AG04449 (cell line): ENCODE measurements around the gene RNF135.
"Not testable (repeated sequence)": the region's sequence is repeated elsewhere in the genome, so short reads cannot be mapped to it uniquely, and the experiment has no call there.

Source experiments
- CTCF ChIA-PET: fragments of 350-600 bp; formaldehyde crosslinking; extraction: SDS; loops from one replicate; lab custom pipeline; 2021; ENCODE audit warnings: antibody characterized with exemption; lab: Yijun Ruan, JAX
- POLR2A ChIA-PET: fragments of 400-600, 350-600 bp; formaldehyde crosslinking; extraction: SDS; loops from one replicate; lab custom pipeline; 2020; ENCODE audit warnings: antibody characterized with exemption, inconsistent platforms; lab: Yijun Ruan, JAX
- DNase-seq: peaks from one replicate; pipeline ENCODE4 v3.0.0-alpha.2; 2010; ENCODE audit warnings: low read depth, low spot score
- H3K4me3 ChIP-seq: 2 replicates; pipeline ENCODE4 v1.5.1; 2011; ENCODE audit warnings: low read depth, mild to moderate bottlenecking, control low read depth, low read length
- CTCF ChIP-seq: IDR thresholded peaks from one replicate; pipeline ENCODE4 v1.5.1; 2011; ENCODE audit warnings: mild to moderate bottlenecking, moderate library complexity, low read length, control low read depth, inconsistent platforms; ENCODE audit not compliant: insufficient read depth; ENCODE audit errors: missing control alignments

RNF135 gene

GRCh38 chr17:30975042-30975820 lies 4.4 kb downstream of the RNF135 start:
- POLR2A ChIA-PET: no interaction called here
- no peak overlapping the region for H3K4me3 ChIP-seq
- DNase-seq: no peak
- no peak for TF ChIP-seq CTCF
- CTCF ChIA-PET: no interaction called here

GRCh38 chr17:30979919-30980318 lies 9.1 kb downstream of the RNF135 start:
- DNase-seq, CTCF ChIA-PET, H3K4me3 ChIP-seq, POLR2A ChIA-PET: not testable (repeated sequence)

- CTCF ChIA-PET: interaction anchor here (1.0 kb wide), 1 partner anchor 11 kb away, joined by 3 read pairs; the partner anchor contains the start of gene RNF135
- TF ChIP-seq CTCF: no peak
- DNase-seq: no peak
- POLR2A ChIA-PET: no interaction called here
- no peak overlapping the region for H3K4me3 ChIP-seq
Observed at GRCh38 chr17:30981531-30982519, 11.0 kb downstream of the RNF135 start.

DNA sequence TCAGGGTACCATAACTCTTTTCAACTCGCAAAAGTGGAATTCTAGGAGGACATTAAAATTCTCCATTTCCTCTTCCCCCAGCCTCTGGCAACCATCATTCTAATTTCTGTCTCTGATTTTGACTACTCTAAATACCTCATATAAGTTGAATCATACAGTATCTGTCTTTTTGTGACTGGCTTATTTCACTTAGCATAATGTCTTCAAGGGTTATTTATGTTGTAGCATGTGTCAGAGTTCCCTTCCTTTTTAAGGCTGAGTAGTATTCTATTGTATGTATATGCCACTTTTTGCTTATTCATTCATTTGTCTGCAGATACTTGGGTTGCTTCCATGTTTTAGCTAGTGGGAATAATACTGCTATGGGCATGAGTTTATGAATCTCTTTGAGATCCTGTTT lies 12.0 kb downstream of the RNF135 start:
- no peak for DNase-seq
- no peak for TF ChIP-seq CTCF
- no peak overlapping the region for H3K4me3 ChIP-seq
- CTCF ChIA-PET: no interaction called here
- POLR2A ChIA-PET: no interaction called here

GRCh38 chr17:30990458-30990857 lies 19.6 kb downstream of the RNF135 start:
- H3K4me3 ChIP-seq: no peak overlapping the region
- ChIA-PET POLR2A (no interaction called here), CTCF (interaction anchor here (0.6 kb wide), 1 partner anchor 225 kb away, joined by 3 read pairs; no protein-coding TSS in a partner anchor)
- no peak for DNase-seq
- TF ChIP-seq CTCF: no peak

- ChIA-PET CTCF (interaction anchor here (2.2 kb wide), 1 partner anchor 224 kb away, joined by 7 read pairs; no protein-coding TSS in a partner anchor), POLR2A (no interaction called here)
- no peak overlapping the region for H3K4me3 ChIP-seq
- no peak for TF ChIP-seq CTCF
- DNase-seq: no peak
Observed at GRCh38 chr17:30992551-30992950, 21.7 kb downstream of the RNF135 start.
